ENCODE data around the gene KREMEN1. TPM values are rescaled to one million over a fixed set of nuclear protein-coding genes. Genes with fewer than 3 reads are reported as not detected.

KREMEN1 gene
- total RNA-seq, 1 donor from 2014 or later = 24.6 TPM

GRCh38 chr22:29143941-29144785, 71.3 kb downstream of the KREMEN1 start:
- intact Hi-C loops (cut with DNase I) = no loop called here
- Histone ChIP-seq H3K27me3 (no peaks in the 10 kb centered on the region), H3K4me1 (peaks cover 8% of the 10 kb centered on the region), H3K4me3 (no peak overlapping the region), H3K27ac (no peak overlapping the region), H3K9me3 (no peaks in the 10 kb centered on the region), H3K36me3 (peaks cover 0 to 36% of the 10 kb centered on the region in 2 donors)
- TF ChIP-seq CTCF (IDR thresholded peaks at IDR 0.05) (no peak), POLR2AphosphoS5 (IDR thresholded peaks at IDR 0.05; ENCODE audit: insufficient read depth in 1 of 2, low read depth in 1 of 2) (no peak), POLR2A (IDR thresholded peaks at IDR 0.05) (no peak)
- DNase-seq (ENCODE audit: extremely low spot score in 2 of 2) = peak; percentile 69 to 79

- peaks cover 0 to 29% of the 10 kb centered on the region in 2 donors for H3K36me3 ChIP-seq
- no peak for TF ChIP-seq POLR2AphosphoS5 (IDR thresholded peaks at IDR 0.05; ENCODE audit: insufficient read depth in 1 of 2, low read depth in 1 of 2)
- no peak for TF ChIP-seq POLR2A (IDR thresholded peaks at IDR 0.05)
- TF ChIP-seq CTCF (IDR thresholded peaks at IDR 0.05) = no peak
- peaks cover 4% of the 10 kb centered on the region for H3K4me1 ChIP-seq
- intact Hi-C loops (cut with DNase I) = no loop called here
- no peak overlapping the region for H3K27ac ChIP-seq
- no peak overlapping the region for H3K4me3 ChIP-seq
- H3K27me3 ChIP-seq = no peaks in the 10 kb centered on the region
- H3K9me3 ChIP-seq = no peaks in the 10 kb centered on the region
- peak; percentile 67 to 79 for DNase-seq (ENCODE audit: extremely low spot score in 2 of 2)
Measured at GRCh38 chr22:29144786-29145160, 71.9 kb downstream of the KREMEN1 start.

GRCh38 chr22:29145321-29146072, 72.7 kb downstream of the KREMEN1 start:
- no peaks in the 10 kb centered on the region for H3K27me3 ChIP-seq
- H3K4me3 ChIP-seq = no peak overlapping the region
- no peak overlapping the region for H3K27ac ChIP-seq
- intact Hi-C loops (cut with DNase I) = no loop called here
- peak; percentile 77 for DNase-seq (ENCODE audit: extremely low spot score in 2 of 2)
- H3K9me3 ChIP-seq = no peaks in the 10 kb centered on the region
- no peak for TF ChIP-seq CTCF (IDR thresholded peaks at IDR 0.05)
- peak in 1 of 2 donors; percentile 8 for TF ChIP-seq POLR2AphosphoS5 (IDR thresholded peaks at IDR 0.05; ENCODE audit: insufficient read depth in 1 of 2, low read depth in 1 of 2)
- H3K4me1 ChIP-seq = no peaks in the 10 kb centered on the region
- peaks cover 0 to 24% of the 10 kb centered on the region in 2 donors for H3K36me3 ChIP-seq

- TF ChIP-seq POLR2A (IDR thresholded peaks at IDR 0.05) (no peak), CTCF (IDR thresholded peaks at IDR 0.05) (no peak), POLR2AphosphoS5 (IDR thresholded peaks at IDR 0.05; ENCODE audit: insufficient read depth in 1 of 2, low read depth in 1 of 2) (no peak)
- no peaks in the 10 kb centered on the region for H3K4me1 ChIP-seq
- no peak overlapping the region for H3K4me3 ChIP-seq
- no peak overlapping the region for H3K27ac ChIP-seq
- H3K36me3 ChIP-seq = peaks cover 0 to 24% of the 10 kb centered on the region in 2 donors
- no peaks in the 10 kb centered on the region for H3K27me3 ChIP-seq
- intact Hi-C loops (cut with DNase I) = no loop called here
- no peaks in the 10 kb centered on the region for H3K9me3 ChIP-seq
- DNase-seq (ENCODE audit: extremely low spot score in 2 of 2) = peak; percentile 61 to 65
Measured at GRCh38 chr22:29146091-29146560, 73.3 kb downstream of the KREMEN1 start.
